HG03025 (cell line): ENCODE measurements around the gene DENND10.
"Not testable (repeated sequence)": the region's sequence is repeated elsewhere in the genome, so short reads cannot be mapped to it uniquely, and the experiment has no call there.

Experiments used
- ATAC-seq: cut with Tn5 transposase; IDR thresholded peaks from one replicate; pipeline ENCODE4 v1.9.1; 2021; ENCODE audit warnings: mild to moderate bottlenecking, moderate library complexity; ENCODE audit not compliant: unreplicated experiment, low FRiP score

DENND10 gene

DNA sequence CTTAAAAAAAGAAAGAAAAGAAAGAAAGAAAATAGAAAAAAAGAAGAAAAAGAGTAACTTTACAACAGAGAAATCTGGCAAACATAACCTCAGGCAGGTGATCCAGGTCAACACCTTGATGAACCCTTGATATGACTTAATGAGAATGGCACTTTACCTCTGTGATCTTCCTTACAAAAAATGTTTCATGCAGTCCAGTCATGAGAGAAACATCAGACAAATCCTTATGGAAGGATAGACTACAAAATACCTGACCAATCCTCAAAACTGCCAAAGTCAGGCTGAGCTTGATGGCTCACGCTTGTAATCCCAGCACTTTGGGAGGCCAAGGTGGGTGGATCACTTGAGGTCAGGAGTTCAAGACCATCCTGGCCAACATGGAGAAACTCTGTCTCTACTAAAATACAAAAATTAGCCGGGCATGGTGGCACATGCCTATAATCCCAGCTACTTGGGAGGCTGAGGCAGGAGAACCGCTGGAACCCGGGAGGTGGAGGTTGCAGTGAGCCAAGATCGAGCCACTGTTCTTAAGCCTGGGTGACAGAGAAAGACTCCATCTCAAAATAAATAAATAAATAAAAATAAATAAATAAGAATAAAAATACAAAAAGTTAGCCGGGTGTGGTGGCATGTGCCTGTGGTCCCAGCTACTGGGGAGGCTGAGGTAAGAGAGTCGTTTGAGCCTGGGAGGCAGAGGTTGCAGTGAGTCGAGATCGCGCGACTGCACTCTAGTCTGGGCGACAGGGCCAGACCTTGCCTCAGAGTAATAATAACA is 7.1 kb upstream of the DENND10 start:
- not testable (repeated sequence) for ATAC-seq

DNA sequence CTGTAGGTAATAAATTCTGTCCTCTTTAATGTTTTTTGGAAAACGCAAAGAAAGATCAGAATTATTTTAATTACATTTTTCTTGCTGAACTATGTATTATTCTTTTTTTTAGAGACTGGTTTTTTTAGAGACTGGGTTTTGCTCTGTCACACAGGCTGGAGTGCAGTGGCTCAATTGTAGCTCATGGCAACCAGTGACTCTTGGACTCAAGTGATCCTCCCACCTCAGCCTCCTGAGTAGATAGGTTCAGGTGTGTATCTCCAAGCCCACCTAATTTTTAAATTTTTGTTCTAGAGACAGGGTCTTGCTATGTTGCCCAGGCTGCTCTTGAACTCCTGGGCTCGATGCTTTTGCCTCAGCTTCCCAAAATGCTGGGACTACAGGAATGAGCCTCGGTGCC is 5.3 kb upstream of the DENND10 start:
- ATAC-seq, result no peak

DNA sequence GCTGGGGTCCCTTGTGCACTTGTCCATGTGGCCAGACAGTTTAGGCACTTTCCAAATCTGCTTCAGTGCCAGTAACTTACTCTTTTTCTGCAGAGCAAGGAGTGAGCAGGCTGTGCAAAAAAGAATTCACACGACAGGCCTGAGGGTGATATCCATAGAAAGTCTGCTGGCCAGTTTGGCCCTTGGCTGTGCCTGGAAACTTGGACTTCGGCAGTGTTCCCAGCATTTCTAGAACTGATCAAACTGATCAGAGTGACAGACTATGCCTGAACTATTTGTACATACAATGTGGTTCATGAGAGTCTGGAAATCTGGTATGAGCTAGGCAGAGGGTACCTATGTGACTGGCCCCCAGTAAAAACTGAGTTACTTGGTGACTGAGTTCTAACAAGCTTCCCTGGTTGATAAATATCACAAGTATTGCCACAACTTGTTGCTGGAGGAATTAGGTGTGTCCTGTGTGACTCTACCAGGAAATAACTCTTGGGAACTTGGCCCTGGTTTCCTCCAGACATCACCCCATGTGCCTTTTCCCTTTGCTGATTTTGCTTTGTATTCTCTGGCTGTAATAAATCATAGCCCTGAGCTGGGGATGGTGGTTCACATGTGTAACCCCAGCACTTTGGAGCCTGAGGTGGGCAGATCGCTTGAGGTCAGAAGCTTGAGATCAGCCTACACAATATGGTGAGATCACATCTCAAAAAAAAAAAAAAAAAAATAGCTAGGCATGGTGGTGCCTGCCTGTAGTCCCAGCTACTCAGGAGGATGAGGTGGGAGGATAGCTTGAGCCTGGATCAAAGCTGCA is 3.3 kb upstream of the DENND10 start:
- no peak for ATAC-seq

DNA sequence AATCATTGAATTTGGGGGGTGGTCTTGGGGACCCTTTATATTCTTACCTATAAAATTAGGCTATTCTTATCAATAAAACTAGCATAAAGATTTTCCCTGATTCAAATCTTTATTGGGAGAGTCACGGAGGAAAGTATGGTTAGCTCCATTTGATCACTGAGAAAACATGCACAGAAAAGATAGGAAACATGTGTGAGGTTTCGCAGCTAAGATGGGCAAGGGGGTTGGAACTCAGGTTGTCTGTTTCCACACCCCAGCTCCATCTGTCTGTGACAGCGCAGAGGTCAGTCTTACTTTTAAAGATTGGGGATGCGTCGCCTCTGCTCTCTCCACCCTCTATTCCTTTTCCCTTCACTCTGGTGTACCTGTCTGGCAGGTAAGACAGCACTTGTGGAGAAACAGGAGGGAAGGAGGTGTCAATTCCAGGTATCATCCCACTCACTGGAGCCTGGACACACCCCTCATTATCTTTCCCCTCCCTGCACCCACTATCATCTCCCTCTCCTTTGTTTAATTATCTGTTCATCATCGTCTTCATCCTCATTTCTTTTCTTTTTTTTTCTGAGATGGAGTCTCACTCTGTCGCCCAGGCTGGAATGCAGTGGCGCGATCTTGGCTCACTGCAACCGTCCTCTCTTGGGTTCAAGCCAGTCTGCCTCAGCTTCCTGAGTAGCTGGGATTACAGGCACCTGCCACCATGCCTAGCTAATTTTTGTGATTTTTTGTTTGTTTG is 2.4 kb upstream of the DENND10 start:
- ATAC-seq, result no peak

DNA sequence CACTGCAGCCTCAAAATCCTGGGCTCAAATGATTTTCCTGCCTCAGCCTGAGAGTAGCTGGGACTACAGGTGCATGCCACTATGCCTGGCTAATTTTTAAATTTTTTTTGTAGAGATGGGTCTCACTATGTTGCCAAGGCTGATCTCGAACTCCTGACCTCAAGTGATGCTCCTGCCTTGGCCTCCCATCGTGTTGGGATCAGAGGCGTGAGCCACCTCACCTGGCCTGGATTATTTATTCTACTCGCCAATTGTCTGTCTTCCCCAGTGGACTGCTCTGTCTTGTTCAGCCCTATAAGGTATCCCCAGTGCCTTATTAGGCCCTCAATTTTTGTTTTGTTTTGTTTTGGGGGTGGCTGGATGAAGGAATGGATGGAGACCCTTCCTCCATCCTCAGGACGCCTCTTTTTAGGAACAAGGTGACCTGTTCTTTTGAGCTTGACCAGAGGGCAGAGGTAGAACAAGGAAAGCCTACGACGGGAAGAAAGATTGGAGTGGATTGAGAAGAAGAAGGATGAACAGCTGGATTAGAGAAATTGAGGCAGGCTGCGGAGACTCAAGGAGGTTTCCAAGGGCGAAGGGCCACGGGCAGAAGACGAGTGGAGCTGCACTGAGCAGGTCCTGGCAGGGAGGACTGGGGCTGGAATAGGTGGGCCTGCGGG is 541 bp upstream of the DENND10 start:
- ATAC-seq, result no peak

DNA sequence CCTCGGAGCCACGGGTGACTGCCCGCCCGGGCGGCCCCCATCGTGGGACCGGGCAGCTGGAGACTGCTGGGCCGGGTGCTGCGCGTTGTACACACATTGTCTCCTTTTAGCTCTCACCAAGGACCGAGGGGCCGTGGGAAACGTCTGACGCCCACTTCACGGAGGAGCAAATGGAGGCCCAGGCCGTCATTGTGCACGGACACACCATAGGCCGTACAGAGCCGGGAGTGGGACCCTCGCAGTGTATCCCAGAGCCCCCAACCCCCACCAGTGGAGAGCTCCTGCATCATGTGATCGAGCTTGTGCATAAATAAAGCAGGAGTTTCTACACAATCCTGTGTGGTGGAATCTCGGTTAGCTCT is 722 bp downstream of the DENND10 start:
- ATAC-seq, result no peak

DNA sequence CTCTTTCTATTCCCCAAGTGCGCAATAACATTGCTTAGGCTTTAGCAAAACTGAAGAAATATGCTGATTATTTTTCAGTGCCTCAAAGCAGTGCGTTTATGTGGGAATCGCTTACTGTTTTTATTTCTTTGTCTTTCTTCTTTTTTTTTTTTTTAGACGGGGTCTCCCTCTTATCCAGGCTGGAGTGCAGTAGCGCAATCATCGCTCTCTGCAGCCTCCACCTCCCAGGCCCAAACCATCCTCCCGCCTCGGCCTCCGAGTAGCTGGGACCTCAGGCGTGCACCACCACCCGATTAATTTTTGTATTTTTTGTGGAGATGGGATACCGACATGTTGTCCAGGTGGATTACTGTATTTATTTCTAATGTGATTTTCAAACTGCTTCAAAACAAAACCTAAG is 1.2 kb downstream of the DENND10 start:
- ATAC-seq, result no peak

DNA sequence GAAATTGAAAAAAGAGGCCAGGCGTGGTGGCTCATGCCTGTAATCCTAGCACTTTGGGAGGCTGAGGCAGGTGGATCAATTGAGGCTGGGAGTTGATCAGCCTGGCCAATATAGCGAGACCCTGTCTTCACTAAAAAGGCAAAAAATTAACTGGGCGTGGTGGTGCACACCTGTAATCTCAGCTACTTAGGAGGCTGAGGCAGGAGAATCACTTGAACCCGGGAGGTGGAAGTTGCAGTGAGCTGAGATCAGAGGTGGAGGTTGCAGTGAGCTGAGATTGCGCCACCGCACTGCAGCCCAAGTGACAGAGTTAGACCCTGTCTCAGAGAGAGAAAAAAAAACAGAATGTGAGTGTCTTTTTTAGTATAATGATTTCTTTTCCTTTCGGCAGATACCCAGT is 2.0 kb downstream of the DENND10 start:
- ATAC-seq, result not testable (repeated sequence)

DNA sequence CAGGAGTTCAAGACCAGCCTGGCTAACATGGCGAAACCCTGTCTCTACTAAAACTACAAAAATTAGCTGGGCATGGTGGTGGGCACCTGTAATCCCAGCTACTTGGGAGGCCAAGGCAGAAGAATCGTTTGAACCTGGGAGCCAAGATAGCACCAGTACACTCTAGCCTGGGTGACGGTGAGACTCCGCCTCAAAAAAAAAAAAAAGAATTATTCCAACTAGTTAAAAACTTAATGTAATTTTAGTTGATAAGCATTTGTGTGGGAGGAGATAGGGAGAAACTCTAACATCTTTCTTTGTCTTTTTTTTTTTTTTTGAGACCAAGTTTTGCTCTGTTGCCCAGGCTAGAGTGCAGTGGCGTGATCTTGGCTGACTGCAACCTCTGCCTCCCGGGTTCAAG is 3.2 kb downstream of the DENND10 start:
- not testable (repeated sequence) for ATAC-seq

DNA sequence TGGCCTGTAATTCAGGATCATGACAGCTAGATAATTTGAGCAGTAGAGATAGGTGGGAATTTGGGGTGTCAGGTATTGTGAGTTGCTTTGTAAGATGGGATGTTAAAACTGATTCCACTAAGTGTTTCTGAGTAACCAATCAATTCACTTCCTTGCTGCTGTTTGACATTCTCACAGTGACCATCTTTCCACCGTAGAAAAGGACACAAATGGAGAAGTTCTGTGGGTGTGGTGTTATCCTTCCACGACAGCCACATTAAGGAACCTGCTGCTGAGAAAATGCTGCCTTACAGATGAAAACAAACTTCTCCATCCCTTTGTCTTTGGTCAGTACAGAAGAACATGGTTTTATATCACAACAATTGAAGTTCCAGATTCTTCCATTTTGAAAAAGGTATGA is 3.9 kb downstream of the DENND10 start:
- not testable (repeated sequence) for ATAC-seq

DNA sequence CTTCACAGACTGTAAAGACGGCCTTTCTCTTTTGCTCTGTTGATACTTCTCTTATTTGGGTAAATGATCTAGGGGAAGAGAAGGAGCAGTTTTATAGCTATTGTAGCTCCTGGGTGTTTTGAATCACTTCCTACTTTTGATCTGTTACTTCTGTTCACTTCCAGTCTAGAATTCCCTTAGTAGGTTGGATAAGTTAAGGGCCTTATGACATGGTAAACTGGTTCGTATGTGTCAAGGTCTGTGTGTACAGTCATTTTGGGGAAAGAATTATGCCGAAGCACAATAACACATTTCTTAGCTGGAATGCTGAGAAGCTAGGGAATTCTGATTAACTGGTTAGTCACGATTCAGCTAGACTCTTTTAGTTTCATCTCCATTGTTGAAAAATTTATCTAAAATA is 8.1 kb downstream of the DENND10 start:
- no peak for ATAC-seq

DNA sequence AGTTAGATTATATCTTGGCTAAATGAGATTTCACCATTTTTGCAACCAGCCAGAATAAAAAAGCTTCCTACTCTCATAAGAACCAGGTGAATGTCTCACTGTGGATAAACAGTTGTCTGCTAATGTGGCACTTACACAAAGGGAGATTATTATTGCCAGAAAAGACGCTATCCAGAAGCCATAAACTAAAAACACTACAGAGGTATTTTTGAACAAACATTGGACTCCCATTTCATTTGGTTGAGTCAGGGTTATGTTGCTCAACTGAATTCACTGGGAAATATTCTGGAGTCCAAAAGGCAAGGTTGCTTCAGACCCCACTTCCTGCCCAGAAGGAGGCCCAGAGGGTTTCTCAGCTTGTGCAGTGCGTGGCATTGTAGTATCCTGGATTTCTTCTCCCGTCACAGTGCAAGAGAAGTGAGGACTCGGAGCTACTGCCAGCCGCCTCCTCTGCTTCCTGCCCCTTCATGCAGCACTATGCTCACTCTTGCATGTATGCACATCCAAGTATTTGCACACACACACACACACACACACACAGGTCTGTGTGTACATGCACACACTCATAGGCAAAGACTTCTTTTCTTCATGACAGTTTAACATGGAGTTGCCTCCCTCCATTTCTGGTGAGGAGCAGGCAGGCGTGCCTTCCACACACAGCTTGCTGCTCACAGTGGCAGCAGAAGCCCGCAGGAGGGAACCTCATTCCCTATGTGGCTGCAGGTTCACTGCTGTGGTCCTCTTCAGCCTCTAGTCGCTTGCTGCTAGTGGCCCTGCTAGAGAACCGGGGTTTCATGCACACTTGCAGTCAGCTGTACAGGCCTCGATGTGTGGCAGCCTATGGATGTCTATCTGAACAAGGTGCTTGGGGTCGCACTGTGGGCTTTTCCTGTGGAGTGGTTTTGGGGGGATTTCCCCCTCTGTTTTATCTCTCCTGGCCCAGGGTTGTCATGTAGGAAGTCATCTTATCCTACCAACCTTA is 10.1 kb downstream of the DENND10 start:
- no peak for ATAC-seq

DNA sequence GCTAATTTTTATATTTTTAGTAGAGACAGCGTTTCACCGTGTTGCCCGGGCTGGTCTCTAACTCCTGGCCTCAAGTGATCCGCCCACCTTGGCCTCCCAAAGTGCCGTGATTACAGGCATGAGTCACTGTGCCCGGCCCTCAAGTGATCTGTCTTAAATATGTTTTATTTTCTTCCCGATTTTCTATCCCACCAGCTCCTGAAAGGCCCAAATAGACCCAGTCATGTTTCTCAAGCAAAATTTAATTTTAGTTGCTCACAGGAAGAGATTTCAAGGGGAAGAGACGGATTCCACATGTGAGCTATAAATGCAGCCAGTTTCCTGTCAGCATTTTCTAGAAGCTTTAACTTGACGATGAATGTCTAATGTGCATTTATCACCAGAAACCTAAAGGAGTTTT is 12.0 kb downstream of the DENND10 start:
- ATAC-seq, result no peak

DNA sequence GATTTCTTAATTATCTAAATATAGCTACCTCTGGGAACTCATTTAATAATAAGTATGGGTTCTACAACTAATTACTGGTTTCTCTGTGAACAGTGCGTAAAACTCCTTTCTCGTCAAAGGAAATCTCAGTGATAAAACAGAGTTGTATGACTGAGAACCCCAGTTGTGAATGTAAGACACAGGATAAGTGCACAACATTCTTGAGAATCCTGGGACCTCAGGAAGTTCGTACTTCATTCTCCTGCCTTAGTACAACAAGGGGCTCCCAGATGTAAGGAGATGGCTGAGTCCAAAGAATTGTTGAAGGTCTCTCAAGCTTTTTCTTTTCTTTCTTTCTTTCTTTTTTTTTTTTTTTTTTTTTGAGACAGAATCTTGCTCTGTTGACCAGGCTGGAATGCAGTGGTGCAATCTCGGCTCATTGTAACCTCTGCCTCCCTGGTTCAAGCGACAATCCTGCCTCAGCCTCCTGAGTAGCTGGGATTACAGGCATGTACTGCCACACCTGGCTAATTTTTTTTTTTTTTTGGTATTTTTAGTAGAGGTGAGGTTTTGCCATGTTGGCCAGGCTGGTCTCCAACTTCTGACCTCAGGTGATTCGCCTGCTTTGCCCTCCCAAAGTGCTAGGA is 12.5 kb downstream of the DENND10 start:
- ATAC-seq, result no peak

DNA sequence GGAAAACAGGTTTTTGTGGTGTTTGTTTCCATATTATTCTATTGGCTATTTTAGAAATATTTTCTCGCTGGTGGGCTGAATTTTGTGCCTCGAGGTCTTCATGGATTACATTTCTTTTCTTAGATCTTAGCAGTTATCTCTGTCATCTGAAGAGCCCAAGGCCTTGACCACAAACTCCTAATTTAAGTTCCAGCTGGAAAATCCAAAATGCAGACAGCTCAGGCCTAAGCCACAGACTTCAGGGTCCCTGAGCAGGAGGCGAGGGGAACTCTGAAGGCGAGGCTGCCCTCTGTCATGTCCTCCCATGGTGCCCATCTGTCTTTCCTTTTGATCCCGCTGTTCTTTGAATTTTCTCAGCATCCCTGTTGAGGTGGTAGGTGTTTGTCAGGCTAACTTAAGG is 14.3 kb downstream of the DENND10 start:
- ATAC-seq, result no peak

DNA sequence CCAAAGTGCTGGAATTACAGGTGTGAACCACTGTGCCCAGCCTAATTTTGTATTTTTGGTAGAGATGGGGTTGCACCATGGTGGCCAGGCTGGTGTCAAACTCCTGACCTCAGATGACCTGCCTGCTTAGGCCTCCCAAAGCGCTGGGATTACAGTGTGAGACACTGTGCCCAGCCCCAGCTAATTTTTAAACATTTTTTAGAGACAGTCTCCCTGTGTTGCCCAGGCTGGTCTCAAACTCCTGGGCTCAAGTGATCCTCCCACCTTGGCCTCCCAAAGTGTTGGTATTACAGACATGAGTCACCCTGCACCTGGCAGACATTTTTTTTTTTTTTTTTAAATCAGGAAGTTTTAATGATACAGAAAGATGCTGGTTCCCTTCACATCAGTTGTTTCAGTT is 15.5 kb downstream of the DENND10 start:
- ATAC-seq, result no peak

DNA sequence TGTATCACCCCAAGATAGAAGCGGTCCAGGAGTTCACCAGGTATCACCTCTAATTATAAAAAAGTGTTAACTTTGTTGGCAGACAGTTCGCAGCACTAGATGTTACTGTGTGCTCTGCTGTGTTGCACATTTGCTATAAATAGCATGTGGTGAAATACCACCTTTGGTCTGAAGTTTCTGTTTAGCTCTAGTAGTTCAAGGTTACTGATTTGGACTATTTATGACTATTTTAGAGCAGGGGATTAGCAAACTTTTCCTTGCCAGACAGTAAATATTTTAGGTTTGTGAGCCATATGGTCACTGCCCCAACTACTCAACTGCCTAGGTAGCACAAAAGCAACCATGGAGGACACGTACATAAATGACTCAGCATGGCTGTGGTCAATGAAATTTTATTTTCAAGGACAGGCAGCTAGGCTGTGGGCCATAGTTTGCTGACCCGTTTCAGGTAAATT is 16.5 kb downstream of the DENND10 start:
- ATAC-seq, result peak; percentile 73

DNA sequence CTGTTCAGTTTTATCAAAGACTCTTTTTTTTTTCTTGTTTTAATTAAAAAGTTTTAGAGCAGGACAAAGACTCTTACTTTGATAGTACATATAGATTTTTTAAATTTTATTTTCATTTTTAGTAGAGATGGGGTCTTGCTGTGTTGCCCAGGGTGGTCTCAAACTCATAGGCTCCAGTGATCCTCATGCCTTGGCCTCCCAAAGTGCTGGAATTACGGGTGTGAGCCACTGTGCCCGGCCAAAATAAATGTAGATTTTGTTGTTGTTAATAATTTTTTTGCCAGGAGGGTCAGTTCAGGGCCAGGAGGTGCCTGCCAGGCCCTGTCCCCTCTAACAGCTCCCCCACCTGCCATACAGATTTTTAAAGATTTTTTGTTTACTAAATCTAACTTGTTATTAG is 17.0 kb downstream of the DENND10 start:
- ATAC-seq, result no peak

DNA sequence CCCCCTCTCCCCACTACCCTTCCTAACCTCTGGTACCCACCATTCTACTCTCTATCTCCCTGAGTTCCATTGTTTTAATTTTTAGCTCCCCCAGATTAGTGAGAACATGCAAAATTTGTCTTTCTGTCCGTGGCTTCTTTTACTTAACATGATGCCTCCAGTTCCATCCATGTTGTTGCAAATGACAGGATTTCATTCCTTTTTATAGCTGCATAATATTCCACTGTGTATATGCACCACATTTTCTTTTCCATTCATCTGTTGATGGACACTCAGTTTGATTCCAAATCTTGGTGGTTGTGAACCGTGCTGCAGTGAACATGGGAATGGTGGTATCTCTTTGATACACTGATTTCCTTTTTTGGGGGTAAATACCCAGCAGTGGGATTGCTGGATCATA is 22.0 kb downstream of the DENND10 start:
- no peak for ATAC-seq
